Testis (tissue), 3 donors: ENCODE measurements around the gene SNTG2. TPM values are rescaled to one million over a fixed set of nuclear protein-coding genes. Genes with fewer than 3 reads are reported as not detected.

Source experiments
- DNase-seq: peaks from one replicate; pipeline ENCODE4 v3.0.0-alpha.2; 2019
- H3K27ac ChIP-seq, 2 donors: fragments of 200-600 bp; sonication (generic); one replicate each; pipeline ENCODE4 v1.5.1; 2019
- H3K27me3 ChIP-seq: fragments of 200-600 bp; sonication (generic); one replicate; pipeline ENCODE4 v1.5.1; 2019
- H3K36me3 ChIP-seq: fragments of 200-600 bp; sonication (generic); one replicate; pipeline ENCODE4 v1.5.1; 2017; ENCODE audit warnings: low read depth; ENCODE audit errors: missing control alignments
- H3K4me1 ChIP-seq: fragments of 200-600 bp; sonication (generic); one replicate; pipeline ENCODE4 v1.5.1; 2019
- H3K4me3 ChIP-seq, 2 donors: fragments of 200-600 bp; sonication (generic); one replicate each; pipeline ENCODE4 v1.5.1; 2017 to 2019
- H3K9me3 ChIP-seq: fragments of 200-600 bp; sonication (generic); one replicate; pipeline ENCODE4 v1.5.1; 2017
- POLR2A ChIP-seq: fragments of 450-650 bp; IDR thresholded peaks from one replicate; pipeline ENCODE4 v1.6.1; 2017; ENCODE audit warnings: antibody characterized with exemption, mild to moderate bottlenecking, moderate library complexity
- WGBS, 2 donors: methylation state at CpG; one replicate each; pipeline ENCODE4 v1.1.5; 2018; 5-methylcytosine and 5-hydroxymethylcytosine counted together
- intact Hi-C: fragments of 100-400 bp; cut with DNase I; formaldehyde crosslinking; loops from one replicate; pipeline ENCODE4 v1.15.1; 2023; ENCODE audit warnings: low total_unique reads
- polyA plus RNA-seq: library from polyadenylated mRNA; stranded (reverse); fragments of 350-450 nt; fragmentation: Illumina TruSeq; extraction: RNeasy Lipid Tissue Mini Kit (QIAGEN cat#74804); gene quantifications from one replicate; pipeline ENCODE4 v1.2.3, GENCODE V29; 2014; ENCODE audit warnings: low read depth, low replicate concordance; ENCODE audit not compliant: insufficient read depth
- total RNA-seq, 2 donors: library from RNA; depleted of rRNA; stranded (reverse); fragments of >200 nt; gene quantifications; one replicate each; pipeline ENCODE4 v1.2.3, GENCODE V29; 2016
- TF ChIP-seq, protein P1 (sequence below), 3 experiments: fragments of 450-650 bp in 2 of 3; fragments of 200-600 bp in 1 of 3; sonication (generic) in 1 of 3; IDR thresholded peaks; one replicate each; pipeline ENCODE4 v1.5.1; 2016 to 2019; ENCODE audit warnings: antibody characterized with exemption in 3 of 3, mild to moderate bottlenecking in 2 of 3, moderate library complexity in 1 of 3

Gene SNTG2
- total and polyA plus RNA-seq, 3 donors from 2014 or later = 8.7 to 10.2 (median 9.1) TPM

- no peaks in the 10 kb centered on the region for H3K9me3 ChIP-seq
- no peaks in the 10 kb centered on the region for H3K27me3 ChIP-seq
- no peak overlapping the region for H3K27ac ChIP-seq
- TF ChIP-seq, protein P1, sequence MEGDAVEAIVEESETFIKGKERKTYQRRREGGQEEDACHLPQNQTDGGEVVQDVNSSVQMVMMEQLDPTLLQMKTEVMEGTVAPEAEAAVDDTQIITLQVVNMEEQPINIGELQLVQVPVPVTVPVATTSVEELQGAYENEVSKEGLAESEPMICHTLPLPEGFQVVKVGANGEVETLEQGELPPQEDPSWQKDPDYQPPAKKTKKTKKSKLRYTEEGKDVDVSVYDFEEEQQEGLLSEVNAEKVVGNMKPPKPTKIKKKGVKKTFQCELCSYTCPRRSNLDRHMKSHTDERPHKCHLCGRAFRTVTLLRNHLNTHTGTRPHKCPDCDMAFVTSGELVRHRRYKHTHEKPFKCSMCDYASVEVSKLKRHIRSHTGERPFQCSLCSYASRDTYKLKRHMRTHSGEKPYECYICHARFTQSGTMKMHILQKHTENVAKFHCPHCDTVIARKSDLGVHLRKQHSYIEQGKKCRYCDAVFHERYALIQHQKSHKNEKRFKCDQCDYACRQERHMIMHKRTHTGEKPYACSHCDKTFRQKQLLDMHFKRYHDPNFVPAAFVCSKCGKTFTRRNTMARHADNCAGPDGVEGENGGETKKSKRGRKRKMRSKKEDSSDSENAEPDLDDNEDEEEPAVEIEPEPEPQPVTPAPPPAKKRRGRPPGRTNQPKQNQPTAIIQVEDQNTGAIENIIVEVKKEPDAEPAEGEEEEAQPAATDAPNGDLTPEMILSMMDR (IDR thresholded peaks at IDR 0.05) = no peak
- DNase-seq = peak; percentile 82
- no peak overlapping the region for H3K4me3 ChIP-seq
- intact Hi-C loops = no loop called here
- H3K4me1 ChIP-seq = no peaks in the 10 kb centered on the region
- 36 to 59% methylated on average over 6 to 13 of the region's 14 CpGs for WGBS, 2 donors
- H3K36me3 ChIP-seq = no peaks in the 10 kb centered on the region
Observed at GRCh38 chr2:1081451-1082225, 131.0 kb downstream of the SNTG2 start.

- Histone ChIP-seq H3K4me1 (no peaks in the 10 kb centered on the region), H3K4me3 (no peak overlapping the region), H3K27ac (no peak overlapping the region), H3K27me3 (no peaks in the 10 kb centered on the region), H3K9me3 (no peaks in the 10 kb centered on the region), H3K36me3 (no peaks in the 10 kb centered on the region)
- TF ChIP-seq, protein P1 (IDR thresholded peaks at IDR 0.05) = no peak
- TF ChIP-seq POLR2A = no peak
- 86 to 89% methylated on average over 14 to 17 of the region's 17 CpGs for WGBS, 2 donors
- no peak for DNase-seq
- intact Hi-C loops = no loop called here
Observed at GRCh38 chr2:1082456-1083205, 132.0 kb downstream of the SNTG2 start.

- DNase-seq = no peak
- Histone ChIP-seq H3K4me3 (no peak overlapping the region), H3K9me3 (no peaks in the 10 kb centered on the region), H3K27ac (no peak overlapping the region), H3K27me3 (no peaks in the 10 kb centered on the region), H3K36me3 (no peaks in the 10 kb centered on the region), H3K4me1 (no peaks in the 10 kb centered on the region)
- intact Hi-C loops = no loop called here
- 77 to 85% methylated on average over 6 of the region's 6 CpGs for WGBS, 2 donors
- TF ChIP-seq, protein P1 (IDR thresholded peaks at IDR 0.05) = no peak
- TF ChIP-seq POLR2A = no peak
Observed at GRCh38 chr2:1088192-1088860, 137.7 kb downstream of the SNTG2 start.

- 92 to 93% methylated on average over 4 of the region's 4 CpGs for WGBS, 2 donors
- Histone ChIP-seq H3K36me3 (no peaks in the 10 kb centered on the region), H3K27ac (no peak overlapping the region), H3K27me3 (no peaks in the 10 kb centered on the region), H3K9me3 (no peaks in the 10 kb centered on the region), H3K4me3 (no peak overlapping the region), H3K4me1 (no peaks in the 10 kb centered on the region)
- intact Hi-C loops = no loop called here
- TF ChIP-seq, protein P1 (IDR thresholded peaks at IDR 0.05) = no peak
- no peak for TF ChIP-seq POLR2A
- no peak for DNase-seq
Observed at GRCh38 chr2:1088940-1089339, 138.3 kb downstream of the SNTG2 start.
